HG02852 (cell line): Measurements from ENCODE around the gene CCR1.
"Not testable (repeated sequence)": the region's sequence is repeated elsewhere in the genome, so short reads cannot be mapped to it uniquely, and the experiment has no call there.

ENCODE experiments used
- ATAC-seq: cut with Tn5 transposase; IDR thresholded peaks from one replicate; pipeline ENCODE4 v1.9.1; 2021; ENCODE audit warnings: mild to moderate bottlenecking, moderate library complexity; ENCODE audit not compliant: unreplicated experiment

CCR1 gene

DNA sequence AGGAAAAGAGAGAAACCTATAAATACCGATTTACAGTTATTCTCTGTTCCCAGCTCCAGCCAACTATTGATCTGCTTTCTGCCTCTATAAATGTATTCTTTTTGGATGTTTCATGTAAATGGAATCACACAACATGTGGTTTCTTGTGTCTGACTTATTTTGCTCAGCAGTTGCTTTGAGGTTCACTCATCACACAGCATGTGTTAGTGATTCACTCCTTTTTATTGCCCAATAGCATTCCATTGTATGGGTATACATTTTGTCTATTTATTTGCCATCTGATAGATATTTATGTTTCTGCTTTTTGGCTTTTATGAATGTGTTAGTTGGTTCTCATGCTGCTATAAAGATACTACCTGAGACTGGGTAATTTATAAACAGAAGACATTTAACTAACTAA, 23.6 kb downstream of the CCR1 start:
- no peak for ATAC-seq

DNA sequence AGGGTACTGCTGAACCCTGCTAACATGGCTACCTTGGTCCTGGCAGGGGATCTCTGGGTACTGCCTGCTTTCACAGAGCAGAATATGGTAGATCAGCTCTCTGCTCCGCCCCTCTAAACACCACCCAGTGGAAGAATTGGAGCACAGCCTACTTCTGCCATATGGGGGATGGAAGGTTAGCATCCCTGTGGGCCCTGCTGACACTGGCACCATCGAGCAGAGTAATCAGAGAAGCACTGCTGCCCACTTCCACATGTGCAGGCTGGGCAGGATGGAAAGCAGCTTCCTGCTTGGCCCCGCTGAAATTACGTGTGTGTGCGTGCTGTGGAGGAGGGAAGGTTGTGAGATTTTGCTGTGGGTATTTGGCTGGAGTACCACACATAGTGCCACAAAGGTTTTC, 24.8 kb downstream of the CCR1 start:
- no peak for ATAC-seq

- ATAC-seq, result no peak
These were observed 39.3 kb downstream of the CCR1 start for GRCh38 chr3:46168583-46169345.

GRCh38 chr3:46163556-46164041, 44.5 kb downstream of the CCR1 start:
- ATAC-seq, result no peak

GRCh38 chr3:46162975-46163555, 45.0 kb downstream of the CCR1 start:
- no peak for ATAC-seq

- ATAC-seq, result not testable (repeated sequence)
These were observed 50.4 kb downstream of the CCR1 start for GRCh38 chr3:46157685-46158084.

DNA sequence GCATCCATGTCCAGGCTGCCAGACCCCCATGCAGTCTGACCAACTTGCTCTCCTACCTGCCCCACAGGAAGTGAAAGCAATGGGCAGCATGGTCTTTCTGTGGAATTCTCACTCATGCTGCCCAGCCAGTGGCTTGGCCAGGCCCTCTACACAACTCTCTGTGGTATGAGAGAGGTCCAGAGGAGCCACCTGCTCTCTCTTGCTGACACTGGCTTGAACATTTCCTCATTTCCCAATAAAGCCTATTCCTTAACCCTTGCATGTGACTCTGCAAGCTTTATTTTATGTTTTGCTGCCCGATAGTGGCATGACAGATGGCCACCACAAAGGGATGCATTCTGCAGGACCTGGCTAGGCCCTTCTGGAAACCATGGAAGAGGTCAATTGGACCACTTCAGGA, 53.8 kb downstream of the CCR1 start:
- ATAC-seq, result no peak
